ENCODE data around the gene COL8A1.
"Not testable (repeated sequence)": the region's sequence is repeated elsewhere in the genome, so short reads cannot be mapped to it uniquely, and the experiment has no call there.

COL8A1 gene

GRCh38 chr3:99817047-99817436 is 178.6 kb downstream of the COL8A1 start:
- no peak for DNase-seq

- DNase-seq, result peak; percentile 92 to 94
Measured at GRCh38 chr3:99817437-99818240, 179.2 kb downstream of the COL8A1 start, which contains the start of gene CMSS1. Gene CMSS1, plus strand, starts transcription at chr3:99817862.

GRCh38 chr3:99818818-99819217 is 180.4 kb downstream of the COL8A1 start:
- no peak for DNase-seq

GRCh38 chr3:99823723-99824711 is 185.6 kb downstream of the COL8A1 start:
- DNase-seq, result no peak

- DNase-seq, result no peak
Measured at GRCh38 chr3:99825004-99825640, 186.7 kb downstream of the COL8A1 start.

- no peak for DNase-seq
Measured at GRCh38 chr3:99829844-99830243, 191.4 kb downstream of the COL8A1 start.

GRCh38 chr3:99833617-99834205 is 195.3 kb downstream of the COL8A1 start:
- DNase-seq, result no peak

GRCh38 chr3:99834211-99834957 is 196.0 kb downstream of the COL8A1 start:
- DNase-seq, result no peak

- no peak for DNase-seq
Measured at GRCh38 chr3:99836681-99837080, 198.3 kb downstream of the COL8A1 start.

GRCh38 chr3:99837715-99838114 is 199.3 kb downstream of the COL8A1 start:
- DNase-seq, result no peak

GRCh38 chr3:99838755-99839154 is 200.4 kb downstream of the COL8A1 start:
- no peak for DNase-seq

- DNase-seq, result no peak
Measured at GRCh38 chr3:99839613-99840012, 201.2 kb downstream of the COL8A1 start.

- DNase-seq, result not testable (repeated sequence)
Measured at GRCh38 chr3:99841949-99842348, 203.6 kb downstream of the COL8A1 start.

- DNase-seq, result no peak
Measured at GRCh38 chr3:99842826-99843589, 204.6 kb downstream of the COL8A1 start.

GRCh38 chr3:99843590-99844258 is 205.3 kb downstream of the COL8A1 start:
- no peak for DNase-seq

- DNase-seq, result no peak
Measured at GRCh38 chr3:99845331-99845730, 206.9 kb downstream of the COL8A1 start.

- DNase-seq, result no peak
Measured at GRCh38 chr3:99845999-99846398, 207.6 kb downstream of the COL8A1 start.

GRCh38 chr3:99846477-99847160 is 208.2 kb downstream of the COL8A1 start:
- DNase-seq, result no peak

- no peak for DNase-seq
Measured at GRCh38 chr3:99848433-99848832, 210.0 kb downstream of the COL8A1 start.

Measured in CD4-positive, alpha-beta T cell treated with Interferon alpha-2 for 1 hour (primary cell).